Muscle layer of duodenum (tissue), 2 donors: ENCODE data around the gene NRBP1.
A peak's percentile ranks its signal among the peaks of the same experiment; 100 is the strongest.

Source experiments
- H3K27ac ChIP-seq: one replicate; pipeline ENCODE4 v1.7.0; 2013; ENCODE audit warnings: mild to moderate bottlenecking, low read length
- H3K27me3 ChIP-seq: one replicate; pipeline ENCODE4 v1.7.0; 2013; ENCODE audit warnings: low read depth, mild to moderate bottlenecking, control low read depth, low read length
- H3K36me3 ChIP-seq, 2 donors: one replicate each; pipeline ENCODE4 v1.7.0; 2013; ENCODE audit warnings: low read length in 2 of 2, control low read depth in 1 of 2, mild to moderate bottlenecking in 1 of 2; ENCODE audit not compliant: insufficient read depth in 2 of 2, control insufficient read depth in 1 of 2
- H3K4me1 ChIP-seq, 2 donors: one replicate each; pipeline ENCODE4 v1.7.0; 2013; ENCODE audit warnings: low read length in 2 of 2, mild to moderate bottlenecking in 2 of 2, control low read depth in 1 of 2, moderate library complexity in 1 of 2; ENCODE audit not compliant: insufficient read depth in 2 of 2, control insufficient read depth in 1 of 2
- H3K4me3 ChIP-seq, 2 donors: one replicate each; pipeline ENCODE4 v1.7.0; 2013; ENCODE audit warnings: low read length in 2 of 2, low read depth in 1 of 2, mild to moderate bottlenecking in 1 of 2
- H3K9me3 ChIP-seq, 2 donors: one replicate each; pipeline ENCODE4 v1.7.0; 2013; ENCODE audit warnings: low read length in 2 of 2, control low read depth in 1 of 2, mild to moderate bottlenecking in 1 of 2; ENCODE audit not compliant: control insufficient read depth in 1 of 2
- donor health status: healthy.

The NRBP1 gene

GRCh38 chr2:27427863-27428212 is 593 bp upstream of the NRBP1 start:
- H3K27ac ChIP-seq: peak overlapping the region; percentile 88
- peaks cover 8 to 33% of the 10 kb centered on the region in 2 donors for H3K4me1 ChIP-seq
- H3K36me3 ChIP-seq: peaks cover 0 to 3% of the 10 kb centered on the region in 2 donors
- H3K27me3 ChIP-seq: no peaks in the 10 kb centered on the region
- peak overlapping the region; percentile 82 to 88 for H3K4me3 ChIP-seq
- no peaks in the 10 kb centered on the region for H3K9me3 ChIP-seq

- peaks cover 8 to 37% of the 10 kb centered on the region in 2 donors for H3K4me1 ChIP-seq
- H3K36me3 ChIP-seq: peaks cover 10 to 15% of the 10 kb centered on the region in 2 donors
- peak overlapping the region; percentile 82 to 88 for H3K4me3 ChIP-seq
- H3K27me3 ChIP-seq: no peaks in the 10 kb centered on the region
- peak overlapping the region; percentile 85 for H3K27ac ChIP-seq
- H3K9me3 ChIP-seq: no peaks in the 10 kb centered on the region
Observed at GRCh38 chr2:27428978-27429541, 629 bp downstream of the NRBP1 start.

- Histone ChIP-seq H3K9me3 (no peaks in the 10 kb centered on the region), H3K27ac (no peak overlapping the region), H3K27me3 (no peaks in the 10 kb centered on the region), H3K4me3 (no peak overlapping the region), H3K36me3 (peaks cover 33 to 38% of the 10 kb centered on the region in 2 donors), H3K4me1 (peaks cover 8 to 37% of the 10 kb centered on the region in 2 donors)
Observed at GRCh38 chr2:27431395-27431794, 3.0 kb downstream of the NRBP1 start.

- H3K9me3 ChIP-seq: no peaks in the 10 kb centered on the region
- H3K27ac ChIP-seq: no peak overlapping the region
- H3K4me3 ChIP-seq: no peak overlapping the region
- H3K4me1 ChIP-seq: peaks cover 0 to 19% of the 10 kb centered on the region in 2 donors
- H3K27me3 ChIP-seq: no peaks in the 10 kb centered on the region
- peaks cover 63 to 75% of the 10 kb centered on the region in 2 donors for H3K36me3 ChIP-seq
Observed at GRCh38 chr2:27435628-27436027, 7.2 kb downstream of the NRBP1 start.

GRCh38 chr2:27441226-27441926 is 12.9 kb downstream of the NRBP1 start:
- Histone ChIP-seq H3K36me3 (peaks cover 43 to 62% of the 10 kb centered on the region in 2 donors), H3K4me3 (no peak overlapping the region), H3K27ac (no peak overlapping the region), H3K27me3 (no peaks in the 10 kb centered on the region), H3K4me1 (peaks cover 0 to 10% of the 10 kb centered on the region in 2 donors), H3K9me3 (no peaks in the 10 kb centered on the region)

GRCh38 chr2:27441958-27442919 is 13.8 kb downstream of the NRBP1 start, which contains the start of gene KRTCAP3:
TSS of gene KRTCAP3 (plus strand) at chr2:27442381. CDS start at chr2:27442413, 32 bp downstream.
- no peaks in the 10 kb centered on the region for H3K27me3 ChIP-seq
- peaks cover 35 to 56% of the 10 kb centered on the region in 2 donors for H3K36me3 ChIP-seq
- peak within 1 kb of the TSS in 1 of 2 donors; percentile 46 for H3K4me3 ChIP-seq
- H3K27ac ChIP-seq: peak within 1 kb of the TSS; percentile 31
- peaks cover 0 to 10% of the 10 kb centered on the region in 2 donors for H3K4me1 ChIP-seq
- H3K9me3 ChIP-seq: no peaks in the 10 kb centered on the region

- H3K9me3 ChIP-seq: no peaks in the 10 kb centered on the region
- peak overlapping the region; percentile 31 for H3K27ac ChIP-seq
- H3K4me3 ChIP-seq: peak overlapping the region in 1 of 2 donors; percentile 46
- peaks cover 0 to 10% of the 10 kb centered on the region in 2 donors for H3K4me1 ChIP-seq
- peaks cover 38 to 57% of the 10 kb centered on the region in 2 donors for H3K36me3 ChIP-seq
- no peaks in the 10 kb centered on the region for H3K27me3 ChIP-seq
Observed at GRCh38 chr2:27442920-27443282, 14.5 kb downstream of the NRBP1 start.

GRCh38 chr2:27445155-27445554 is 16.7 kb downstream of the NRBP1 start:
- Histone ChIP-seq H3K9me3 (no peaks in the 10 kb centered on the region), H3K27ac (peak overlapping the region; percentile 83), H3K4me1 (peaks cover 0 to 10% of the 10 kb centered on the region in 2 donors), H3K36me3 (peaks cover 40 to 54% of the 10 kb centered on the region in 2 donors), H3K27me3 (no peaks in the 10 kb centered on the region), H3K4me3 (peak overlapping the region in 1 of 2 donors; percentile 5)

- Histone ChIP-seq H3K27ac (peak overlapping the region; percentile 83), H3K36me3 (peaks cover 35 to 50% of the 10 kb centered on the region in 2 donors), H3K9me3 (no peaks in the 10 kb centered on the region), H3K4me1 (peaks cover 0 to 10% of the 10 kb centered on the region in 2 donors), H3K4me3 (peak overlapping the region in 1 of 2 donors; percentile 5), H3K27me3 (no peaks in the 10 kb centered on the region)
Observed at GRCh38 chr2:27445615-27446014, 17.2 kb downstream of the NRBP1 start.

GRCh38 chr2:27446057-27446456 is 17.6 kb downstream of the NRBP1 start:
- Histone ChIP-seq H3K4me1 (peaks cover 0 to 10% of the 10 kb centered on the region in 2 donors), H3K36me3 (peaks cover 31 to 47% of the 10 kb centered on the region in 2 donors), H3K9me3 (no peaks in the 10 kb centered on the region), H3K27me3 (no peaks in the 10 kb centered on the region), H3K4me3 (peak overlapping the region in 1 of 2 donors; percentile 5), H3K27ac (peak overlapping the region; percentile 83)

GRCh38 chr2:27448381-27448780 is 19.9 kb downstream of the NRBP1 start:
- Histone ChIP-seq H3K4me1 (no peaks in the 10 kb centered on the region), H3K9me3 (no peaks in the 10 kb centered on the region), H3K27me3 (no peaks in the 10 kb centered on the region), H3K4me3 (no peak overlapping the region), H3K36me3 (peaks cover 32 to 52% of the 10 kb centered on the region in 2 donors), H3K27ac (no peak overlapping the region)
